Mucosa of stomach (tissue), 1 donor: ENCODE measurements around the gene NHERF1.
A peak's percentile ranks its signal among the peaks of the same experiment; 100 is the strongest.

Experiments used
- H3K27me3 ChIP-seq: one replicate; pipeline ENCODE4 v1.7.0; 2013; ENCODE audit warnings: mild to moderate bottlenecking, low read length; ENCODE audit not compliant: control insufficient read depth, insufficient read depth
- H3K36me3 ChIP-seq: one replicate; pipeline ENCODE4 v1.7.0; 2013; ENCODE audit warnings: low read length; ENCODE audit not compliant: control insufficient read depth, insufficient read depth
- H3K4me1 ChIP-seq: one replicate; pipeline ENCODE4 v1.7.0; 2013; ENCODE audit warnings: mild to moderate bottlenecking, low read length; ENCODE audit not compliant: control insufficient read depth, insufficient read depth
- H3K4me3 ChIP-seq: one replicate; pipeline ENCODE4 v1.7.0; 2013; ENCODE audit warnings: low read length
- H3K9ac ChIP-seq: one replicate; pipeline ENCODE4 v1.7.0; 2013; ENCODE audit warnings: mild to moderate bottlenecking, low read length, moderate library complexity
- H3K9me3 ChIP-seq: one replicate; pipeline ENCODE4 v1.7.0; 2013; ENCODE audit warnings: mild to moderate bottlenecking, low read length, moderate library complexity; ENCODE audit not compliant: control insufficient read depth
- donor health status: Pancreatic carcinoma.

Gene NHERF1

DNA sequence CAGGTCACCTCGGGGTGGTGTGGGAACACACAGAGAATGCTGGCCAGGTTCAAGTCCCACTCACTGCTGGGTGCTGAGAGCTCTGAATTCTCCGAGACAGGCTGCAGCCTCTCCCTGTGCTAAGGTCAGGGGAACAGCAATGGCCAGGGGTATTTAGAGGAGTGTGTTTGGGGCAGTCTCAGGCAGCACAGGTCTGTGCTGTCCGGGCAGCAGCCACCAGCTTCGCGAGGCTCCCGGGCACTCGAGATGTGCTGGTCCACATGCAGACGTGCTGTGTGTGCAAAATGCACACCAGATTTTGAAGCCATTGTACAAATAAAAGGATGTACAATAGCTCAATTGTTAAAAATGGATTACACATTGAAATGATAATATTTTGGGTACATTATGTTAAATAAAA, 7.1 kb downstream of the NHERF1 start:
- no peak overlapping the region for H3K4me3 ChIP-seq
- H3K27me3 ChIP-seq: no peaks in the 10 kb centered on the region
- peaks cover 75% of the 10 kb centered on the region for H3K4me1 ChIP-seq
- H3K9ac ChIP-seq: no peak overlapping the region
- no peaks in the 10 kb centered on the region for H3K36me3 ChIP-seq
- H3K9me3 ChIP-seq: no peaks in the 10 kb centered on the region

DNA sequence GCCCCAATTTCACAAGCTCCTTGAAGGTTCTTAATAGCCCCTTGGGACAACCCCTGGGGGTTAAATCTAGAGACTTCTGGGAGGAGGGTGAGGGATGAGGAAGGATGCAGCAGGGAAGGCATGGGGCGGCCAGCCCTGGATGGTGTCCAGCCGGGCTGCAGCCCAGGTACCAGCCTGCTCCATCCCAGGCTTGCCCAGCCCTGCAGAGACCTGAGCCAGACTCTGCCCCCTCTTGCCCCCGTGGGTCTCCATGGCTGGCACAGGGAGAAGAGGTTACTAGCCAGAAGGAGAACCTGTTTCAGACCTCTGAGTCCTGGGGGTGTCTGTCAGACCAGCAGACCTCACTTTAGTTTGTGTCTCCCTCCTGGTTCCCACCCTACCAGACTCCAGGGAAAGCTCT, 8.5 kb downstream of the NHERF1 start:
- no peak overlapping the region for H3K9ac ChIP-seq
- peaks cover 72% of the 10 kb centered on the region for H3K4me1 ChIP-seq
- no peak overlapping the region for H3K4me3 ChIP-seq

DNA sequence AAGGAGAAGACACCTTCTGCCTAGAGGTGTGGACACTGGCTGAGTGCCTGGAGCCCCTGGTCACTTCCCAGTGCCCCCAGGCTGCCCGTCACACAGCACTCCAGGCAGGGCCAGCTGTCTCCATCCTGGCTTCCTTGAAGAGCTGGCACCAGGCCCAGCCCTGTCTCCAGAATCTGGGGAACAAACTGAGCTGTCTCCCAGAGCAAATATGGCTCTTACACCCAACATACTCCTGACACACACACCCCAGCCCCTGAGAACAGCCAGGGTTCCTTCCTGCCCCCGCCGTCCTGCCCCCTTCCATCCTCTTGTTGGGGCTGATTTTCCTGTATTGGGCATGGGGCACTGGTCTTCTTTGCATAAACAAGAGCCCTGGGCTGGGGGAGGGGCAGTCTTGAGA, 9.1 kb downstream of the NHERF1 start:
- Histone ChIP-seq H3K4me1 (peaks cover 72% of the 10 kb centered on the region), H3K36me3 (peaks cover 8% of the 10 kb centered on the region), H3K9ac (peak overlapping the region; percentile 4), H3K9me3 (no peaks in the 10 kb centered on the region), H3K4me3 (no peak overlapping the region), H3K27me3 (no peaks in the 10 kb centered on the region)

More for the DNA sequence above, 8.5 kb downstream of the NHERF1 start:
- no peaks in the 10 kb centered on the region for H3K9me3 ChIP-seq
- no peaks in the 10 kb centered on the region for H3K27me3 ChIP-seq
- peaks cover 7% of the 10 kb centered on the region for H3K36me3 ChIP-seq

DNA sequence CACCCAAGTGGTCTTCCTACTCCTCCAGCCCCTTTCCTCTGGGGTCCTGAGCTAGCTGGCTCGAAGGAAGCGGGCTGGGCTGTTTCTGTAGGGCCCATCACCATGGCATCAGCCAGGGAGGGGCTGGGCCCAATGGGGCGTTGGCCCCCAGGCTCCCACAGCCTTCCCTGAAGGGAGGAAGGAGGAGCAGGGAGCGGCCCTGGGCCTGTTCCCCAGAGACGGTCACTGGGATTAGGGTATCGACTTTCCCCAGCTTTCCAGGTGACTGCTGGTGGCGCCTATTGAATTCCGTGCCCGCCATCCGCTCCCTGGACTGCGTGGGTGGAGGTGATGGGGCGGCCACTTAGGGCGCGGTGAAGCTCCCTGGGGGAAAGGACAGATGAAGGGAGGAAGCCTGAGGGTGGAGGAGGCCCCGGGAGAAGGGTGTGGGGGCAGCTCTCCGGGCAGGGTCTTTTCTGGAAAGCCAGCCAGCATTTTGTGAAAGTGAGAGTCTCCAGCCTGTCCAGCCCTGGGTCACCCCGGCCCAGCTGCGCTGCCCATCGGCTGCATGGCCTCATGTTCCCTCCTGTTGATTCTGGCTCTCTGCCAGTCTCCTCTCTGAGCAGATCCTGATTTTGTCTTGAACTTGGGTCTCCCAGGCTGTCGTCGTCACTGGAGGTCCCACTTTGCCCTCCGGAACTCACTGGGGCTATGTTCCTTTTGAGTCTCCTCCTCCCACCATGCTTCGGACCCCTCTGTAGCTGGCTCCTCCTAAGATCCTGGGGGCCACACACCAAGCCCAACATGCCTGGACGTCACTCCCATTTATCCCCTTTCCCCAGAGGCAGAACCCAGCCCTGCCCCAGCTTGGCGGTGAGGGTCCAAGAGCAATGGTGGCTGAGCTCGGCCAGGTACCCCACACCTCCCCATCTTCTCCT, 9.8 kb downstream of the NHERF1 start:
- Histone ChIP-seq H3K9me3 (no peaks in the 10 kb centered on the region), H3K9ac (peak overlapping the region; percentile 4), H3K27me3 (no peaks in the 10 kb centered on the region), H3K36me3 (peaks cover 8% of the 10 kb centered on the region), H3K4me1 (peaks cover 72% of the 10 kb centered on the region), H3K4me3 (peak overlapping the region; percentile 1)

DNA sequence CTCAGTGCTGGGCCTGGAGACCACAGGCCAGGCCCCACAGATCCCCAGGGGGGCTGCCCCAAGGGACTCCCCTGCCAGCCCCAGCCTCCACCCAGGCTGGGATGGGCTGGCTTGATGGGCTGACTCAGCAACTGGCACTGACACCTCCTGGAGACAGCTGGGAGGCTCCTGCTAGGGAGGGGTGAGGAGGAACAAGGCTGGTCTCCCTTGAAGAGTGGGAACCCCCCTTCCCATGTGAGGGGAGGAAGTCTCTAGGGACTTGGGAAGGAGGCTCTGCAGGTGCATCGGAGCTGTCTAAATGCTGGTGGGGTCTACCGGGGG, 10.4 kb downstream of the NHERF1 start:
- Histone ChIP-seq H3K4me3 (peak overlapping the region; percentile 1), H3K27me3 (no peaks in the 10 kb centered on the region), H3K4me1 (peaks cover 74% of the 10 kb centered on the region), H3K9ac (no peak overlapping the region), H3K9me3 (no peaks in the 10 kb centered on the region), H3K36me3 (peaks cover 8% of the 10 kb centered on the region)

DNA sequence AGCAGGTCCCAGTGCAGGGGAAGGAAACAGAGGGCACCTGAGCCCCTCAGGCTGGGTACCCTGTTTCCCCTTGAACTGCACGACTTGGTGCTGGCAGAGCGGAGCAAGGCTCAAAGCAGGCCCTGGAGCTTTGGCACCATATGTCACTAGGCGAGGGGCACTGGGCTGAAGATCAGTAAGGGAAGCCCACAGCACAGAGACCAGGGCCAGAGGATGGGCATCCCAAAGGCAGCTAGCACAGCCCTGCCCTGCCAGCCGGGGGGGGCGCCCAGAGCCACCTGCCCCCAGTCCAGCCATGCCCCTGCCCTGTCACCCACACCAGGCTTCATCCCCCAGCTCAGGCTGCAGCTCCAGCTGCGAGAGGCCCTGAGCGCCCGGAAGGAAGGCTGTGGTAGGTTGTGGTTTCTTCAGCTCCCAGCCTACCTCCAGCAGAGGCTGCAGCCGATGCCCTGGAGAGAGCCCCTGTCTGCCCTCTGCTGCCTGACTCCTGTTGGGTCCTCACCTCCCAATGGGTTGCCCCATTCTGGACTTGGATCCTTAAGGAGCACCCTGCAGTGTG, 10.9 kb downstream of the NHERF1 start:
- Histone ChIP-seq H3K36me3 (peaks cover 8% of the 10 kb centered on the region), H3K9ac (peak overlapping the region; percentile 9), H3K4me1 (peaks cover 79% of the 10 kb centered on the region), H3K4me3 (no peak overlapping the region), H3K27me3 (no peaks in the 10 kb centered on the region), H3K9me3 (no peaks in the 10 kb centered on the region)

DNA sequence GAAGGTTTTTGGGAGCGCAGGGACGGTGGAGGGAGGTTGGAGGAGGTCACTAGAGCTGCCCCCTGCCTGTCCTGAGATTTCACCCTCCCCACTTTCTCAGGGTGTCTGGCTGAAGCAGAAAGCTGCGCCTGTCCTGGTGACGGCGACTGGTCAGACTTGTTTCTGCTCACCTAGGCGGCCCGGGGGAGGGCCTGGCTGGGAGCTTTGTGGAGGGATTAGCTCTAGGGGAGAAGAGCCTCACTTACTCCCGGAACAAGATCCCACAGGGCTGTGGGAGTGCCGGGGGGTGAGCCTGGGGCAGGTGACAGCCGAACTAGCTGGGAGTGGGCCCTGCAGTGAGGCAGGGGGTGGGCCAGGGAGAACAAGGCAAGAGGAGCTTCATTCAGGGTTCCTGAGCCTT, 11.5 kb downstream of the NHERF1 start:
- H3K9ac ChIP-seq: peak overlapping the region; percentile 9

DNA sequence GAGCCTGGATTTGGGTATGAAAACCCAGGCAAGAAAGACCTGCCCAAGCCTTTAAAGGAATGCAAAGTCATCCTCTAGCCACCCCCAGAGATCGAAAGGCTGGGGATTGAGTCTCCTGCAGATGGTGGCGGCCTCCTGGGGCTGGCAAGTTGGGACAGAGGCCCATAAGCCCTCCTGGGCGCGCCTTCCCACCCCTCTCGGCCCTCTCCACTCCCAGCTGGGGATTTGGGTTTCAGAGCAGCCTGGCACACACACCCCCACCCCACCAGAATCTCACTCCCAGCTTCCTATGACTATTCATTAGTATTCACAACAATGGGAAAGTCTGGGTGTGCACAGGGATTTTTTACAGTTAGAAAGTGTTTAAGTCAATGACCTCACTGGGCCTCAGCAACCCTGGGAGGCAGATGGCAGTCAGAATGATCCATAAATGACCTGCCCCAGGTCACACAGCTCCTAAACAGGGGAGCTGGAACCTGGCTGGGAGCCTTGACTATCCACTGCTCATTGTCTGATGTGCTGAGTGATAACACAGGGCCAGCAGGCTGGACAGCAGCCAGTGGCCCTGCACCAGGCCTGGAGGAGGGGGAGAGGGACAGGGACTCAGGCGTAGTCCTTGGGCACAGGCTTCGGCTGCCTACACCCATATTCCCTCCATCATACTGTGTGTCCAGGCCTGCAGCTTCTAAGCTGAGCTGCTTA, 12.1 kb downstream of the NHERF1 start:
- H3K4me1 ChIP-seq: peaks cover 76% of the 10 kb centered on the region
- no peaks in the 10 kb centered on the region for H3K27me3 ChIP-seq
- H3K9ac ChIP-seq: peak overlapping the region; percentile 9
- no peak overlapping the region for H3K4me3 ChIP-seq
- no peaks in the 10 kb centered on the region for H3K9me3 ChIP-seq
- H3K36me3 ChIP-seq: peaks cover 8% of the 10 kb centered on the region

More for the DNA sequence above, 11.5 kb downstream of the NHERF1 start:
- no peaks in the 10 kb centered on the region for H3K27me3 ChIP-seq
- H3K9me3 ChIP-seq: no peaks in the 10 kb centered on the region
- H3K36me3 ChIP-seq: peaks cover 8% of the 10 kb centered on the region
- H3K4me3 ChIP-seq: no peak overlapping the region
- H3K4me1 ChIP-seq: peaks cover 79% of the 10 kb centered on the region

DNA sequence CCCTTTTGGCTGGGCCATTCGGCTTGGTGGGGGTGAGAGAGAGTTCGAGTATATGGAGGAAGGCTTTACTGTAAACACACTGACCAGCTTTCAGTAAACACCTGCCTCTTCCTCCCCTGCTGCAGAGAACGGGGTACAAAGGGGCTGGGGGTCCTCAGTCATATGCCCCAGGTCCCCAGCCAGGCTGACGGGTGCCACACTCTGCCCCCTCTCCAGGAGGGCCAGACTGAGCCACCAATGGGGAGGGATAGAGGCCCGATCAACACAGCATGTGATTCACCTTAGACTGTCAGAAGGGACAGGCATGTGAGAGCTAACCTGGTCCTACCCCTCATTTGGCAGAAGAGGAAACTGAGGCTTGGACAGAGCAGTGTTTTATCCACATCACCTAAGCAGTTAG, 13.0 kb downstream of the NHERF1 start:
- no peak overlapping the region for H3K9ac ChIP-seq
- H3K4me1 ChIP-seq: peaks cover 76% of the 10 kb centered on the region

DNA sequence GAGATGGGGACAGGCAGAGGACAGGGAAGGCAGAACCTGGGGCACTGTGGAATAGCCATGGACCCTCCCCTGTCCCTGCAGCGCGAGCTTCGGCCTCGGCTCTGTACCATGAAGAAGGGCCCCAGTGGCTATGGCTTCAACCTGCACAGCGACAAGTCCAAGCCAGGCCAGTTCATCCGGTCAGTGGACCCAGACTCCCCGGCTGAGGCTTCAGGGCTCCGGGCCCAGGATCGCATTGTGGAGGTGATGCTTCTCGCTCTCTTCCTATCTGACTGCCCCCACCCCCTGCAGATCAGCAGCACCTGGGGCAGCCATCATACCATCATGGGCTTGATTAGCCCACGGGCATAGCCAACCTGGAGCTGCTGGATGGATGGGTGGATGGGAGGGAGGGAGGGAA, 13.5 kb downstream of the NHERF1 start:
- H3K27me3 ChIP-seq: no peaks in the 10 kb centered on the region
- no peak overlapping the region for H3K4me3 ChIP-seq
- H3K9ac ChIP-seq: no peak overlapping the region
- H3K4me1 ChIP-seq: peaks cover 71% of the 10 kb centered on the region
- no peaks in the 10 kb centered on the region for H3K9me3 ChIP-seq
- peaks cover 8% of the 10 kb centered on the region for H3K36me3 ChIP-seq

More for the DNA sequence above, 13.0 kb downstream of the NHERF1 start:
- Histone ChIP-seq H3K4me3 (no peak overlapping the region), H3K27me3 (no peaks in the 10 kb centered on the region), H3K9me3 (no peaks in the 10 kb centered on the region), H3K36me3 (peaks cover 8% of the 10 kb centered on the region)

DNA sequence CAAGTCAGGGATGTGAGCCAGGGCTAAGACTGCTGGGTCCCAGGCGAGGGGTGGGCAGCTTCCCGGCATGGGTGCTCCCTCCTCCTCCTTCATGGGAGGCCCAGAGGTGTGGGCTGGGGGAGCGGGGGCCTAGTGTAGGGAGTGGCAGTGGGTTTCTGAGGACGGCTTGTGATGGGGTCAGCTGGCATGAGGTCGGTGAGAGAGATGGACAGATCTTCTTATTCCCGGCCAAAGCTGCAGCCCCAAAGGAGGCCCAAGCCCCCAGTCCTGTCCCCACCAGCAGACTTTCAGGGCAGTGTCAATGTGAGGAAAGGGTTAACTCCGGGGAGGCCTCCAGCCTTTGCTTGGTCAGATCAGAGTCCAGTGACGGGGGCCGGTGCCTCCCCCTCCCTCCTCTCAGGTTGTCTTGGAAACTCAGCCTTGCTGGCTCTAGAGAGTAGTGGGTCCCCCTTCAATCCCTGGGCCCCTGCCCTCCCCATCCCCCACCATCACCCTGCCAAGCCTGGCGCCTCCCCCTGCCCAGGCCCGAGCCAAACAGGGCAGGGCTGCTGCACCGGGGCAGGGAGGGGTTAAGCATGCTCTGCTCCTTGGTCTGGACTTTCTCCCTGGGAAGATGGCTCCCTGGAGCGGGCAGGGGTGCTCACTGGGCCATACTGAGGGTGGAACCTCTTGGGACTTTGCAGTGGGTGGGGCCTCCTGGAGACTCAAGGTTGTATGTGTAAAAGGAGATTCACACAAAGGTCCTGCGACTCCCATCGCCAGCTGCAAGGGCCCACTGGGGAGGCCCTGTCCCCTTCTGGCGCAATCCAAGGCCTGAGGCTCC, 15.3 kb downstream of the NHERF1 start:
- peaks cover 59% of the 10 kb centered on the region for H3K4me1 ChIP-seq
- peak overlapping the region; percentile 22 for H3K9ac ChIP-seq
- peaks cover 18% of the 10 kb centered on the region for H3K36me3 ChIP-seq
- H3K4me3 ChIP-seq: no peak overlapping the region
- no peaks in the 10 kb centered on the region for H3K27me3 ChIP-seq
- H3K9me3 ChIP-seq: no peaks in the 10 kb centered on the region
